T-helper 2 cell (primary cell): Measurements from ENCODE around the gene TECTB.
"Not testable (repeated sequence)": the region's sequence is repeated elsewhere in the genome, so short reads cannot be mapped to it uniquely, and the experiment has no call there.

ENCODE experiments used
- DNase-seq, 5 experiments: peaks; one replicate each; pipeline versions ENCODE4 v3.0.0 to v3.0.0-alpha.2; 2012 to 2022
- total RNA-seq, 2 donors: gene quantifications; one replicate each; lab custom pipeline; 2026; lab: John Stamatoyannopoulos, UW

Gene TECTB
- total RNA-seq = 0 reads per million in 2 donors

GRCh38 chr10:112283100-112283499 is at the start of gene TECTB:
Gene TECTB (plus strand): TSS chr10:112283400. CDS start chr10:112283735, 335 bp downstream.
- no peak for DNase-seq

GRCh38 chr10:112235141-112235540 is 48.1 kb upstream of the TECTB start:
- no peak for DNase-seq

- DNase-seq = no peak
These were observed 47.3 kb upstream of the TECTB start for GRCh38 chr10:112235920-112236319.

GRCh38 chr10:112236486-112236885 is 46.7 kb upstream of the TECTB start:
- DNase-seq = no peak

- DNase-seq = no peak
These were observed 43.9 kb upstream of the TECTB start for GRCh38 chr10:112239347-112239746.

- no peak for DNase-seq
These were observed 42.8 kb upstream of the TECTB start for GRCh38 chr10:112240441-112240840.

- DNase-seq = no peak
These were observed 41.4 kb upstream of the TECTB start for GRCh38 chr10:112241651-112242341.

GRCh38 chr10:112242769-112243168 is 40.4 kb upstream of the TECTB start:
- DNase-seq = no peak

- no peak for DNase-seq
These were observed 39.5 kb upstream of the TECTB start for GRCh38 chr10:112243713-112244112.

- no peak for DNase-seq
These were observed 39.0 kb upstream of the TECTB start for GRCh38 chr10:112244197-112244596.

- no peak for DNase-seq
These were observed 35.4 kb upstream of the TECTB start for GRCh38 chr10:112247791-112248190.

DNA sequence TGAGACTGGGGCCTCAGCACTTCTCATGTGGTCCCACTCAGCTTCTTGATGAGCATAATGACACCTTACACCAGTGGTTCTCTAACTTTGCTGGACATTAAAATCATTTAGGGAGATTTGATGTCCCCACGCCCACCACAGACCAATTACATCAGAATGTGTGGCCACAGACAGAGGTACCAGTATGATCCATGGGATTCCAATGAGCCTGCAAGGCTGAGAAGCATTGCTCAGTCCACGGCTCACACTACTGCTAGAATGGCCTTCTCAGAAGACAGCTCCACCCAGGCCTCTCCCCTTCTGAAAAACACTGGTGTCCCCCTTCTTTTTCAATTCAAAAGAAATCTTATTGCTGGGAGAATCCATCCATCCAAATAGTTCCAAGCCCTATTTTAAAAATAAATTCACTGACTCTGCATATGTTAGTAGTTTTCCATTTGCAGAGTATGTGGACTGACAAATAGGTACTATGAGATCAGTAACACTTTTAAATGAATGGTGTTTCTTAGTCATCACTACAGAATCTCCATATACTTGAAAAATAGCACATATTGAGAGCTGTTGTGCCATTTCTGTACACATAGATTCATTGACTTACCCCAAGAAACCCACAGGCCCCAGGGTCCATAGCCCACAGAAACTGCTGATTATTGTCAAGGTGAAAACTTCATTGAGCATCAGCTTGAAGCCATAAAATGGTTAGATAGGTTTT is 34.5 kb upstream of the TECTB start:
- DNase-seq = no peak

DNA sequence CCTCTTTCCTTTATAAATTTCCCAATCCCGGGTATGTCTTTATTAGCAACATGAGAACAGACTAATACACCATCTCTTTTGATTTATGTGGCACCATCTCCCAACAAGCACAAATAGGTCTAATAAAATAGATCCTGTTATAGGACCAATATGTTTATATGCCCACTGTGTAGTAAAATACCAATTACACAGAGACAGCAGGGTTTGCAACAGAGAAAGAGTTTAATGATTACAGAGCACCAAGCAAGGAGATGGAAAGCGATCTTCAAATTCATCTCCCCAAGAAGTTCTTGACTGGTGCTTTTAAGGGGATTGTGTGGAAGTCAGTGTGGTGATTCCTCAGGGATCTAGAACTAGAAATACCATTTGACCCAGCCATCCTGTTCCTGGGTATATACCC is 33.5 kb upstream of the TECTB start:
- no peak for DNase-seq

GRCh38 chr10:112250555-112250954 is 32.6 kb upstream of the TECTB start:
- no peak for DNase-seq

GRCh38 chr10:112251238-112251637 is 32.0 kb upstream of the TECTB start:
- not testable (repeated sequence) for DNase-seq

GRCh38 chr10:112258407-112258806 is 24.8 kb upstream of the TECTB start:
- DNase-seq = no peak

GRCh38 chr10:112259688-112260087 is 23.5 kb upstream of the TECTB start:
- no peak for DNase-seq

DNA sequence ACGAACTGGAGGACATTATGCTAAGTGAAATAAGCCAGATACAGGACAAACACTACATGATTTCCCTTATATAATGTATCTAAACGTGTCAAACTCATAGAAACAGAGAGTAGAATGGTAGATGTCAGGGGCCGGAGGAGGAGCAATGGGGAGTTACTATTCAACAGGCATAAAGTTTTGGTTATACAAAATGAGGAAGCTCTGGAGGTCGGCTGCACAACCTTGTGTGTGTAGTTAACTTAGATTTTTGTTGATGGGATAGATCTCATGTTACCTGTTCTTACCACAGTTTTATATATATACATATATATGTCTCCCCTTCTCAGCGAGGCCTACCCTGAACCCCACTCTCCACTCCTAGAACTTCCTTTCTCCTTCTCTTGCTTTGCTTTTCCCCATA is 22.4 kb upstream of the TECTB start:
- DNase-seq = no peak

- DNase-seq = no peak
These were observed 21.8 kb upstream of the TECTB start for GRCh38 chr10:112261281-112261822.

- DNase-seq = no peak
These were observed 20.7 kb upstream of the TECTB start for GRCh38 chr10:112262546-112262945.

GRCh38 chr10:112265745-112266144 is 17.5 kb upstream of the TECTB start:
- no peak for DNase-seq

DNA sequence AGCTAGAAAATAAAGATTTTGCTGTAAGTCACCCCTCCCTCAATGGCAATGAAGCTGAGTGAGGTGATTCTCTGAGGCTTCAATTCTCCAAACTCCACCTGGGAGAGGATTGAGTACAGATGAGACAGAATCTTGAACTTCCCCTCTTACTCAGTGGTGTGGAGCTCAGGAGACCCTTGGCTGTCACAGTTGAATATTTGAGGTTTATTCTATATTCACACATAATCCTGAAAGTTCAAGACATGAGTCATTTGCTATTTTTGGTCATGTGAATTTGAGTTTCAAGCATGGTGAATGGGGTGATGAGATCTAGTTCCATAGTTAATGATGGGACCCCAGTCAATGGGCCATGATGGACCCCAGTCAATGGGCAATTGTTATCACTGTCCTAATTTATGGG is 13.9 kb upstream of the TECTB start:
- DNase-seq = no peak

DNA sequence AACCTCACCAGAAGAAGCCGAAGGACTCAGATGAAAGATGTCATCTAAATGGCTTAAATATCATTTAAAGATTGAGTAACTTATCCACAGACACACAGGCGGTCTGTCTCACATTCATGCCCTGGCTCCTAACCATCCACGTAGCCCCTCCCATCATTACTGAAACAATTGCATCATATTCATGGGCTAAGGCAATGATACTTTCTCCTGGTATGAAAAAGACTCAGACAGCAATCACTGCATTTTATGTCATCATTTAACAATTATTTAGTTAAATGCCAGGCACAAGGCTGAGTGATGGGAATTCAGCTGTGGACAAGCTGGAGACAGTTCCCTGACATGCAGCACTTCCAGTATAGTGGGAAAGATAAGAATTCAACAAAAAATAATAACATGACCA is 11.2 kb upstream of the TECTB start:
- no peak for DNase-seq

- no peak for DNase-seq
These were observed 8.4 kb upstream of the TECTB start for GRCh38 chr10:112274831-112275230.
